ENCODE measurements around the gene SNAPIN. TPM values are rescaled to one million over a fixed set of nuclear protein-coding genes. Genes with fewer than 3 reads are reported as not detected.

Gene SNAPIN
- total and polyA plus RNA-seq, 9 of the 15 experiments (the other 6 are each of a cell fraction or from before 2014, with no cell fraction given) = 11.2 to 43.9 (median 32.3) TPM

DNA sequence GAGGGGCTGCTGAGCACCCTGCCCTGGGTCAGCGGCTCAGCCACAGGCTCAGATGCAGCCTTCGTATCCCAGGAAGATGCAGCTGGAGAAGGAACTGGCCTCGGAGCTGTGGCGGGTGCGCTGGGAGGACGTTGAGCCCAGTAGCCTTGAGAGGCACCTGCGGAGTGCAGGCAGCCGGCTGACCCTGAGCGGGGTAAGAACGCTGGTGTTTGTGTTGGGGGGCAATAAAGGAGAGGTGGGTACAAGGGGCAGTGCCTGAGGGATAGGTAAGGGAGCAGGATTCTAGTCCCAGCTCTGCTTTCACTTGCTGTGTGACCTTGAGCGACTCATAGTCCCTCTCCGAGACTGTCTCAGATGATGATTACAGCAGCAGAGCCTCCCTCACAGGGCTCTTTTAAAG is 26.4 kb downstream of the SNAPIN start (continued):
- TF ChIP-seq, protein P1, sequence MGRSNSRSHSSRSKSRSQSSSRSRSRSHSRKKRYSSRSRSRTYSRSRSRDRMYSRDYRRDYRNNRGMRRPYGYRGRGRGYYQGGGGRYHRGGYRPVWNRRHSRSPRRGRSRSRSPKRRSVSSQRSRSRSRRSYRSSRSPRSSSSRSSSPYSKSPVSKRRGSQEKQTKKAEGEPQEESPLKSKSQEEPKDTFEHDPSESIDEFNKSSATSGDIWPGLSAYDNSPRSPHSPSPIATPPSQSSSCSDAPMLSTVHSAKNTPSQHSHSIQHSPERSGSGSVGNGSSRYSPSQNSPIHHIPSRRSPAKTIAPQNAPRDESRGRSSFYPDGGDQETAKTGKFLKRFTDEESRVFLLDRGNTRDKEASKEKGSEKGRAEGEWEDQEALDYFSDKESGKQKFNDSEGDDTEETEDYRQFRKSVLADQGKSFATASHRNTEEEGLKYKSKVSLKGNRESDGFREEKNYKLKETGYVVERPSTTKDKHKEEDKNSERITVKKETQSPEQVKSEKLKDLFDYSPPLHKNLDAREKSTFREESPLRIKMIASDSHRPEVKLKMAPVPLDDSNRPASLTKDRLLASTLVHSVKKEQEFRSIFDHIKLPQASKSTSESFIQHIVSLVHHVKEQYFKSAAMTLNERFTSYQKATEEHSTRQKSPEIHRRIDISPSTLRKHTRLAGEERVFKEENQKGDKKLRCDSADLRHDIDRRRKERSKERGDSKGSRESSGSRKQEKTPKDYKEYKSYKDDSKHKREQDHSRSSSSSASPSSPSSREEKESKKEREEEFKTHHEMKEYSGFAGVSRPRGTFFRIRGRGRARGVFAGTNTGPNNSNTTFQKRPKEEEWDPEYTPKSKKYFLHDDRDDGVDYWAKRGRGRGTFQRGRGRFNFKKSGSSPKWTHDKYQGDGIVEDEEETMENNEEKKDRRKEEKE (IDR thresholded peaks at IDR 0.05; ENCODE audit: borderline replicate concordance in 1 of 2, control insufficient read depth in 1 of 2, low read depth in 2 of 2, low read length in 1 of 2) = no peak
- no peak for TF ChIP-seq FOS (IDR thresholded peaks at IDR 0.05; ENCODE audit: extremely low read depth, insufficient read length)
- TF ChIP-seq, protein P2, sequence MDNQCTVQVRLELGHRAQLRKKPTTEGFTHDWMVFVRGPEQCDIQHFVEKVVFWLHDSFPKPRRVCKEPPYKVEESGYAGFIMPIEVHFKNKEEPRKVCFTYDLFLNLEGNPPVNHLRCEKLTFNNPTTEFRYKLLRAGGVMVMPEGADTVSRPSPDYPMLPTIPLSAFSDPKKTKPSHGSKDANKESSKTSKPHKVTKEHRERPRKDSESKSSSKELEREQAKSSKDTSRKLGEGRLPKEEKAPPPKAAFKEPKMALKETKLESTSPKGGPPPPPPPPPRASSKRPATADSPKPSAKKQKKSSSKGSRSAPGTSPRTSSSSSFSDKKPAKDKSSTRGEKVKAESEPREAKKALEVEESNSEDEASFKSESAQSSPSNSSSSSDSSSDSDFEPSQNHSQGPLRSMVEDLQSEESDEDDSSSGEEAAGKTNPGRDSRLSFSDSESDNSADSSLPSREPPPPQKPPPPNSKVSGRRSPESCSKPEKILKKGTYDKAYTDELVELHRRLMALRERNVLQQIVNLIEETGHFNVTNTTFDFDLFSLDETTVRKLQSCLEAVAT (IDR thresholded peaks at IDR 0.05) = no peak

DNA sequence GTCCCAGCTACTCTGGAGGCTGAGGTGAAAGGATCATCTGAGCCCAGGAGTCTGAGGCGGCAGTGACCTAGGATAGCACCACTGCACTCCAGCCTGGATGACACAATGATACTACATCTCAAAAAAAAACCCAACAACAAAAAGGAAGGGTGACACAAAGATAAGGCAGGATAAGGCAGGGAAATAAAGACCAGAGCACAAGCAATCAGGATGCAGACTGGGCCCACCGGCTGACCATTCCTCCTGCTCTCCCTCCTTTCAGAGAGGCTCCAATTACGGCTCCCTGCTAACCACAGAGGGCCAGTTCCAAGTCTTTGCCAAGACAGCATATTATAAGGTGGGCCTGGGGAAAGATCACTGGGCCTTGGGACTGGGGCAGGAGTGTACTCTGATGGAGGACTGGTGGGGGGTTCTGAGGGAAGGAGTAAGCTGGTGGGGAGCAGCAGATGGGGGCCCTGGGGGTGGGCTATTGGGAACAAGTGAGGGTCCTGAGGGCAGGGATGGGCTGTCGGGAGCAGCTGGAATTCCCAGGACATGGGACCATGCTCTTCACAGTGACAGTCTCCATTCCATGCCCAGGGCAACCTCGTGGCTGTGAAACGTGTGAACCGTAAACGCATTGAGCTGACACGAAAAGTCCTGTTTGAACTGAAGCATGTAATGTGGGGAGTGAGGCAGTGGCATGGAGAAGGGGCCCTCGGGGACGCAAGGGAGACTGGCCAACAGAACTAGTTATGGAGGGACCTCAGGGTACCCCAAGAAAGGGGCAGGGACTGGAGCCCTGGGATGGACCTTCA is 27.2 kb downstream of the SNAPIN start:
- ATAC-seq (no peak), DNase-seq (ENCODE audit: extremely low read depth in 1 of 4, low spot score in 3 of 4) (no peak), FAIRE-seq (no peak)
- intact Hi-C loops (cut with micrococcal nuclease) (no loop called here), in situ Hi-C loops (cut with MboI) (no loop called here)
- peaks cover 3% of the 10 kb centered on the region for H3K9me1 ChIP-seq (ENCODE audit: control insufficient read depth, insufficient read depth, low read length)
- no peak overlapping the region for H3K9ac ChIP-seq (ENCODE audit: insufficient read depth in 1 of 2, low read depth in 2 of 2, low read length in 2 of 2)
- peaks cover 3 to 23% of the 10 kb centered on the region in 2 experiments; a peak in 4 of 5 replicates for H3K4me1 ChIP-seq (replicated peaks in 1 of 2; ENCODE audit: control insufficient read depth in 2 of 2, insufficient read depth in 2 of 2, low read length in 2 of 2)
- H3K4me3 ChIP-seq = no peak overlapping the region
- H4K20me1 ChIP-seq (replicated peaks; ENCODE audit: control insufficient read depth, insufficient read depth, low read length) = no peaks in the 10 kb centered on the region
- TF ChIP-seq, protein P3, sequence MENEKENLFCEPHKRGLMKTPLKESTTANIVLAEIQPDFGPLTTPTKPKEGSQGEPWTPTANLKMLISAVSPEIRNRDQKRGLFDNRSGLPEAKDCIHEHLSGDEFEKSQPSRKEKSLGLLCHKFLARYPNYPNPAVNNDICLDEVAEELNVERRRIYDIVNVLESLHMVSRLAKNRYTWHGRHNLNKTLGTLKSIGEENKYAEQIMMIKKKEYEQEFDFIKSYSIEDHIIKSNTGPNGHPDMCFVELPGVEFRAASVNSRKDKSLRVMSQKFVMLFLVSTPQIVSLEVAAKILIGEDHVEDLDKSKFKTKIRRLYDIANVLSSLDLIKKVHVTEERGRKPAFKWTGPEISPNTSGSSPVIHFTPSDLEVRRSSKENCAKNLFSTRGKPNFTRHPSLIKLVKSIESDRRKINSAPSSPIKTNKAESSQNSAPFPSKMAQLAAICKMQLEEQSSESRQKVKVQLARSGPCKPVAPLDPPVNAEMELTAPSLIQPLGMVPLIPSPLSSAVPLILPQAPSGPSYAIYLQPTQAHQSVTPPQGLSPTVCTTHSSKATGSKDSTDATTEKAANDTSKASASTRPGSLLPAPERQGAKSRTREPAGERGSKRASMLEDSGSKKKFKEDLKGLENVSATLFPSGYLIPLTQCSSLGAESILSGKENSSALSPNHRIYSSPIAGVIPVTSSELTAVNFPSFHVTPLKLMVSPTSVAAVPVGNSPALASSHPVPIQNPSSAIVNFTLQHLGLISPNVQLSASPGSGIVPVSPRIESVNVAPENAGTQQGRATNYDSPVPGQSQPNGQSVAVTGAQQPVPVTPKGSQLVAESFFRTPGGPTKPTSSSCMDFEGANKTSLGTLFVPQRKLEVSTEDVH (IDR thresholded peaks at IDR 0.05; ENCODE audit: low read depth, partially characterized antibody) = no peak
- TF ChIP-seq ZNF431 (CRISPR knock-in tag; IDR thresholded peaks at IDR 0.05) (no peak), ZNF696 (CRISPR knock-in tag; conservative IDR thresholded peaks at IDR 0.05) (no peak), ZNF41 (CRISPR knock-in tag; conservative IDR thresholded peaks at IDR 0.05) (no peak)
- TF ChIP-seq, protein P4, sequence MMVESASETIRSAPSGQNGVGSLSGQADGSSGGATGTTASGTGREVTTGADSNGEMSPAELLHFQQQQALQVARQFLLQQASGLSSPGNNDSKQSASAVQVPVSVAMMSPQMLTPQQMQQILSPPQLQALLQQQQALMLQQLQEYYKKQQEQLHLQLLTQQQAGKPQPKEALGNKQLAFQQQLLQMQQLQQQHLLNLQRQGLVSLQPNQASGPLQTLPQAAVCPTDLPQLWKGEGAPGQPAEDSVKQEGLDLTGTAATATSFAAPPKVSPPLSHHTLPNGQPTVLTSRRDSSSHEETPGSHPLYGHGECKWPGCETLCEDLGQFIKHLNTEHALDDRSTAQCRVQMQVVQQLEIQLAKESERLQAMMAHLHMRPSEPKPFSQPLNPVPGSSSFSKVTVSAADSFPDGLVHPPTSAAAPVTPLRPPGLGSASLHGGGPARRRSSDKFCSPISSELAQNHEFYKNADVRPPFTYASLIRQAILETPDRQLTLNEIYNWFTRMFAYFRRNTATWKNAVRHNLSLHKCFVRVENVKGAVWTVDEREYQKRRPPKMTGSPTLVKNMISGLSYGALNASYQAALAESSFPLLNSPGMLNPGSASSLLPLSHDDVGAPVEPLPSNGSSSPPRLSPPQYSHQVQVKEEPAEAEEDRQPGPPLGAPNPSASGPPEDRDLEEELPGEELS (CRISPR knock-in tag; IDR thresholded peaks at IDR 0.05; ENCODE audit: borderline replicate concordance) = no peak
- H3K27me3 ChIP-seq (ENCODE audit: control insufficient read depth in 2 of 2, insufficient read depth in 2 of 2, low read length in 2 of 2) = peaks cover 9 to 31% of the 10 kb centered on the region in 2 experiments; a peak in 4 of 5 replicates
- no peaks in the 10 kb centered on the region for H3K79me2 ChIP-seq (ENCODE audit: control insufficient read depth, insufficient read depth, low read length)
- no TSS peak for BruUV-seq (replicated peaks)
- CTCF ChIA-PET (ENCODE audit: low intra/inter-chr PET ratio) = interaction anchor here (0.7 kb wide), 1 partner anchor 64 kb away, joined by 3 read pairs; no protein-coding TSS in a partner anchor
- H3K9me3 ChIP-seq (replicated peaks; ENCODE audit: control insufficient read depth, insufficient read depth, low read depth, low read length) = no peaks in the 10 kb centered on the region
- WGBS (ENCODE audit: insufficient coverage, low coverage, missing lambda C conversion rate) = 12% methylated on average over 11 of the region's 11 CpGs
- POLR2A ChIA-PET = interaction anchor here (1.9 kb wide), 1 partner anchor 12 kb away, joined by 6 read pairs; no protein-coding TSS in a partner anchor
- no peak overlapping the region for H3K27ac ChIP-seq (ENCODE audit: extremely low read depth, low read depth, low read length)
- H2AFZ ChIP-seq (ENCODE audit: low read depth, low read length) = no peak overlapping the region
- no peaks in the 10 kb centered on the region for H3K36me3 ChIP-seq (ENCODE audit: control insufficient read depth, insufficient read depth, low read length)
- H3K4me2 ChIP-seq (ENCODE audit: insufficient read depth, low read length) = no peak overlapping the region

Measured in K562 (cell line).